Stomach (tissue), 9 donors: ENCODE data around the gene NOSTRIN. TPM values are rescaled to one million over a fixed set of nuclear protein-coding genes. Genes with fewer than 3 reads are reported as not detected.

ENCODE experiments used
- DNase-seq, 2 donors: peaks; one replicate each; pipeline versions ENCODE4 v3.0.0 to v3.0.0-alpha.2; 2013 to 2019
- H3K27ac ChIP-seq, 5 donors: fragments of 200-600 bp in 4 of 5; sonication (generic) in 4 of 5; one replicate each; pipeline ENCODE4 v1.5.1; 2013 to 2019; ENCODE audit warnings: mild to moderate bottlenecking in 1 of 5, moderate library complexity in 1 of 5
- H3K27me3 ChIP-seq, 3 donors: fragments of 200-600 bp; sonication (generic); one replicate each; pipeline ENCODE4 v1.5.1; 2017 to 2019; ENCODE audit warnings: mixed run types in 1 of 3
- H3K36me3 ChIP-seq, 4 donors: fragments of 200-600 bp; sonication (generic); 1 replicate in 3 of 4; 2 replicates in 1 of 4; pipeline ENCODE4 v1.5.1; 2016 to 2019
- H3K4me1 ChIP-seq, 4 donors: fragments of 200-600 bp; sonication (generic); one replicate each; pipeline ENCODE4 v1.5.1; 2016 to 2019
- H3K4me3 ChIP-seq, 4 donors: fragments of 200-600 bp; sonication (generic) in 3 of 4; one replicate each; pipeline ENCODE4 v1.5.1; 2016 to 2019; ENCODE audit warnings: mild to moderate bottlenecking in 1 of 4
- H3K9me3 ChIP-seq, 4 donors: fragments of 200-600 bp; sonication (generic); one replicate each; pipeline ENCODE4 v1.5.1; 2016 to 2019
- CTCF ChIP-seq, 7 experiments: fragments of 450-650 bp in 4 of 7; fragments of 200-600 bp in 3 of 7; sonication (generic) in 3 of 7; IDR thresholded peaks; one replicate each; pipeline ENCODE4 v1.5.1; 2016 to 2019; ENCODE audit warnings: antibody characterized with exemption in 7 of 7, control low read depth in 2 of 7, mild to moderate bottlenecking in 1 of 7
- EP300 ChIP-seq: sonication (generic); formaldehyde crosslinking; IDR thresholded peaks from one replicate; pipeline ENCODE4 v1.6.1; 2017; ENCODE audit warnings: antibody characterized with exemption
- POLR2A ChIP-seq, 4 donors: fragments of 450-650 bp; IDR thresholded peaks; one replicate each; pipeline ENCODE4 v1.6.1; 2016; ENCODE audit warnings: antibody characterized with exemption in 4 of 4, control low read depth in 2 of 4, mild to moderate bottlenecking in 1 of 4, moderate library complexity in 1 of 4
- POLR2AphosphoS5 ChIP-seq, 3 donors: sonication (generic); formaldehyde crosslinking; IDR thresholded peaks; one replicate each; pipeline ENCODE4 v1.6.1; 2016; ENCODE audit warnings: antibody characterized with exemption in 3 of 3
- WGBS, 5 donors: extraction: QIAGEN DNeasy Blood & Tissue Kit in 3 of 5; methylation state at CpG; one replicate each; pipeline versions ENCODE4 v1.1.5 to v1.1.7; 2013 to 2018; 5-methylcytosine and 5-hydroxymethylcytosine counted together
- intact Hi-C: fragments of 100-400 bp; cut with DNase I; formaldehyde crosslinking; loops from one replicate; pipeline ENCODE4 v1.15.1; 2023; ENCODE audit warnings: low total_unique reads
- polyA plus RNA-seq, 3 donors: library from polyadenylated mRNA; stranded (reverse); fragments of 200-250 nt; gene quantifications; one replicate each; pipeline ENCODE4 v1.2.3, GENCODE V29; 2013
- total RNA-seq, 5 donors: library from RNA; depleted of rRNA; stranded (reverse); fragments of >200 nt; gene quantifications; one replicate each; pipeline versions ENCODE4 v1.1.0 to v1.2.3, GENCODE V29; 2014 to 2016
- donor health status: healthy with polysubstance abuse.
- donor health status: Bipolar disorder and iron deficiency.
- donor health status: healthy.

NOSTRIN gene
- total and polyA plus RNA-seq, 8 donors: 13.3 to 117 (median 49.4) TPM

DNA sequence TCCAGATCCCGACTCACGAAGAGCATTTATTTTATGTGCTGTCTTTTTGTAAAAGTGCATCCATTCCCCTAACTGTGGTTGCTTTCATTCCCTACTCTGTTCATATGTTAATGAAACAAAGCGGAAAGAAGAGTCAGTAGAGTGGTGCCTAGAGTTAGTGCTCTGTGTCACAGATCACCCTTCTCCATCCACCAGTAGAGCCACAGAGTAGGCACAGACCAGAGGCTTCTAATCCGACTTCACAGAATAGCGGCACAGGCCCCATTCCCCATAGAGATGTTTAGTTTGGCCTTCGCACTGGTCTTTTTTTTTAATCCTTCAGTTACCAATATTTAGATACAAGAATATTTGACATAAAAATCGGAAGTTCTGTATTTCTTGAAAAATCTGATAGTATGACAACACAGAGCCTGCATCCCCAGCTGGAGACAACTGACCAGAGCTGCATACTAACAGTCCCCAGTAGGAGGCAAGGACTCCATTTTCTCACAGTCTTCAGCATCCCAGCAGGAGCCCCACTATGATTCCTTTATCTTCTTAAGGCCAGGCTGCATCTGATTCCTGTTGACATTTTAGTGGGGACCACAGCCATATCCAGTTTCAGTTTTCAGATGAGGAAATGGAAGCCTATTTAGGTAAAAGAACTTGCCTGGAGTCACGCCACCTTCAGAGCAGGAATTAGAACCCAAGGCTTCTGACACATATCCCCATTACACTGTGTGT is 105.7 kb downstream of the NOSTRIN start:
- intact Hi-C loops: no loop called here
- no peak for TF ChIP-seq POLR2A (IDR thresholded peaks at IDR 0.05)
- TF ChIP-seq POLR2AphosphoS5 (IDR thresholded peaks at IDR 0.05): no peak
- TF ChIP-seq EP300: no peak
- no peaks in the 10 kb centered on the region for H3K36me3 ChIP-seq
- H3K27me3 ChIP-seq: peaks cover 0 to 3% (median 0%) of the 10 kb centered on the region in 3 donors
- no peaks in the 10 kb centered on the region for H3K9me3 ChIP-seq
- H3K4me1 ChIP-seq: peaks cover 0 to 6% (median 2%) of the 10 kb centered on the region in 4 donors
- H3K27ac ChIP-seq: no peak overlapping the region
- WGBS, 5 donors: 89 to 94% (median 93%) methylated on average over 8 of the region's 8 CpGs
- no peak for DNase-seq
- no peak overlapping the region for H3K4me3 ChIP-seq

DNA sequence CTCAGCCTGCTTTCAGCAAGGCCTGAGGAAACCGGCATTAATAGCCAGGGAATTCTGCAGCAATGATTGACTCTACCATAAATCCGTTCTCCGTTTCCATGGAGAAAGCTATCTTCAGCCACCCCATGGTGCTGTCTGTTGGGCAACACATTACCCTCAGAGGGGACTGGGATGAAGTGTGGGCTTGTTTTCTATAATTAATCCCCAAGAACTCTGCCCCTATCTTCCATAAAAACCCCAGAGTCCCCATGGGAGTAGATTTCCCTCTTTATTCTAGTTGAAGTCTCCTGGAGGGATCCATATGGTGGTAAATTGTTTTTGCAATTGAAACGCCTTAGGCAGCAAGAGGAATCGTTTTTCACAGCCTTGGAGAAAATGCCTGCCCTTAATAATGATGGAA is 107.9 kb downstream of the NOSTRIN start:
- TF ChIP-seq POLR2AphosphoS5 (IDR thresholded peaks at IDR 0.05) (no peak), POLR2A (IDR thresholded peaks at IDR 0.05) (no peak), EP300 (no peak), CTCF (IDR thresholded peaks at IDR 0.05) (no peak)
- no peaks in the 10 kb centered on the region for H3K9me3 ChIP-seq
- no peaks in the 10 kb centered on the region for H3K36me3 ChIP-seq
- intact Hi-C loops: loop anchor here (10.0 kb wide), 1 partner anchor 566 kb away; no protein-coding TSS in a partner anchor
- H3K27ac ChIP-seq: no peak overlapping the region
- H3K4me1 ChIP-seq: peaks cover 0 to 6% (median 2%) of the 10 kb centered on the region in 4 donors
- H3K27me3 ChIP-seq: peaks cover 0 to 3% (median 0%) of the 10 kb centered on the region in 3 donors
- DNase-seq: no peak
- 72 to 88% (median 81%) methylated on average over 5 of the region's 5 CpGs for WGBS, 5 donors
- H3K4me3 ChIP-seq: no peak overlapping the region

DNA sequence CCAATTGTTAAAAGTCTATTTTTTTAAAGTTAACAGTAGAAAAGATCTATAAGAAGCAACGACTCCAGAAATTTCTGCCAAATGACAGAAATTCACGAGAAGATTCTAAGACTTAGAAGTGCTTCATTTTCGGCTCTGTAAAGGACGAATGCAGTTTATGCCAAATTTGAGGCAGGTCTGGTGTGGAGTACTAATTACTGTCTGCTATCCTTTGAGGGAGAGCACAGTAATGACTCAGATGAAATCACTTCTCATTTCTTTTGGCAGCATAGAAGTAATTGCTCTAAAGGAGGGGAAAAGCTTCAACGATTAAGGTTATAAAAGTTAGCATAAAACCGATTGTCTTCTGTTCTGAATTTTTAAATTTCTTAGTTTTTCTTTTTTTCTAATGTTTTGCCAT is 110.0 kb downstream of the NOSTRIN start:
- intact Hi-C loops: loop anchor here (10.0 kb wide), 1 partner anchor 568 kb away; no protein-coding TSS in a partner anchor
- TF ChIP-seq EP300: no peak
- TF ChIP-seq CTCF (IDR thresholded peaks at IDR 0.05): no peak
- no peak for TF ChIP-seq POLR2A (IDR thresholded peaks at IDR 0.05)
- TF ChIP-seq POLR2AphosphoS5 (IDR thresholded peaks at IDR 0.05): no peak
- peaks cover 0 to 3% (median 0%) of the 10 kb centered on the region in 3 donors for H3K27me3 ChIP-seq
- H3K4me3 ChIP-seq: no peak overlapping the region
- no peak overlapping the region for H3K27ac ChIP-seq
- no peaks in the 10 kb centered on the region for H3K36me3 ChIP-seq
- WGBS, 5 donors: 55 to 72% (median 65%) methylated on average over 6 of the region's 6 CpGs
- DNase-seq: no peak
- H3K9me3 ChIP-seq: peaks cover 0 to 4% (median 2%) of the 10 kb centered on the region in 4 donors
- peaks cover 0 to 6% (median 2%) of the 10 kb centered on the region in 4 donors for H3K4me1 ChIP-seq

GRCh38 chr2:168912901-168913369 is 110.5 kb downstream of the NOSTRIN start:
- Histone ChIP-seq H3K9me3 (peaks cover 0 to 4% (median 2%) of the 10 kb centered on the region in 4 donors), H3K27me3 (peaks cover 0 to 3% (median 0%) of the 10 kb centered on the region in 3 donors), H3K4me3 (no peak overlapping the region), H3K36me3 (no peaks in the 10 kb centered on the region), H3K27ac (no peak overlapping the region), H3K4me1 (peaks cover 0 to 6% (median 2%) of the 10 kb centered on the region in 4 donors)
- DNase-seq: peak; percentile 29 to 60
- 26 to 57% (median 29%) methylated on average over 20 to 21 of the region's 21 CpGs for whole genome bisulfite sequencing, 5 donors
- intact Hi-C loops: loop anchor here (10.0 kb wide), 1 partner anchor 568 kb away; no protein-coding TSS in a partner anchor
- TF ChIP-seq POLR2A (IDR thresholded peaks at IDR 0.05): no peak

GRCh38 chr2:168913495-168913894 is 111.1 kb downstream of the NOSTRIN start:
- intact Hi-C loops: loop anchor here (10.0 kb wide), 1 partner anchor 569 kb away; no protein-coding TSS in a partner anchor

More at GRCh38 chr2:168913495-168913894, 111.1 kb downstream of the NOSTRIN start:
- no peak for DNase-seq
- TF ChIP-seq POLR2A (IDR thresholded peaks at IDR 0.05) (no peak), CTCF (IDR thresholded peaks at IDR 0.05) (no peak), POLR2AphosphoS5 (IDR thresholded peaks at IDR 0.05) (no peak), EP300 (no peak)
- Histone ChIP-seq H3K36me3 (no peaks in the 10 kb centered on the region), H3K4me1 (peaks cover 0 to 6% (median 2%) of the 10 kb centered on the region in 4 donors), H3K9me3 (peaks cover 0 to 4% (median 2%) of the 10 kb centered on the region in 4 donors), H3K27me3 (peaks cover 0 to 3% (median 0%) of the 10 kb centered on the region in 3 donors), H3K27ac (no peak overlapping the region), H3K4me3 (no peak overlapping the region)
- WGBS, 5 donors: 86 to 95% (median 88%) methylated on average over 4 of the region's 4 CpGs
